HG03442 (cell line): ENCODE results near the gene SCARF2.

Experiments
- ATAC-seq: cut with Tn5 transposase; IDR thresholded peaks from one replicate; pipeline ENCODE4 v1.9.1; 2021; ENCODE audit warnings: mild to moderate bottlenecking, moderate library complexity; ENCODE audit not compliant: unreplicated experiment

Gene SCARF2

GRCh38 chr22:20440637-20441591 is 3.3 kb upstream of the SCARF2 start:
- no peak for ATAC-seq

- no peak for ATAC-seq
Measured at GRCh38 chr22:20439928-20440575, 2.4 kb upstream of the SCARF2 start.

- no peak for ATAC-seq
Measured at GRCh38 chr22:20439556-20439927, 1.9 kb upstream of the SCARF2 start.

- no peak for ATAC-seq
Measured at GRCh38 chr22:20438678-20439492, 1.3 kb upstream of the SCARF2 start.

GRCh38 chr22:20438427-20438677 is 727 bp upstream of the SCARF2 start:
- no peak for ATAC-seq

GRCh38 chr22:20436768-20437612 is 635 bp downstream of the SCARF2 start:
- no peak for ATAC-seq

- ATAC-seq = no peak
Measured at GRCh38 chr22:20436307-20436767, 1.3 kb downstream of the SCARF2 start.

- ATAC-seq = no peak
Measured at GRCh38 chr22:20435436-20436306, 2.0 kb downstream of the SCARF2 start.

GRCh38 chr22:20434773-20435172 is 2.9 kb downstream of the SCARF2 start:
- no peak for ATAC-seq

GRCh38 chr22:20434264-20434751 is 3.3 kb downstream of the SCARF2 start:
- ATAC-seq = no peak

- ATAC-seq = no peak
Measured at GRCh38 chr22:20433686-20434241, 3.9 kb downstream of the SCARF2 start.

- no peak for ATAC-seq
Measured at GRCh38 chr22:20433191-20433590, 4.4 kb downstream of the SCARF2 start.

- ATAC-seq = no peak
Measured at GRCh38 chr22:20432244-20432686, 5.4 kb downstream of the SCARF2 start.

GRCh38 chr22:20431511-20432192 is 6.0 kb downstream of the SCARF2 start:
- ATAC-seq = no peak

- ATAC-seq = no peak
Measured at GRCh38 chr22:20430720-20431510, 6.7 kb downstream of the SCARF2 start.

GRCh38 chr22:20430101-20430719 is 7.4 kb downstream of the SCARF2 start:
- ATAC-seq = no peak
